K562 (cell line): ENCODE measurements around the gene ZNF792. TPM values are rescaled to one million over a fixed set of nuclear protein-coding genes. Genes with fewer than 3 reads are reported as not detected.

ENCODE experiments used
- ADNP ChIP-seq: fragments of 200-800 bp; sonication (Bioruptor generic); IDR thresholded peaks from 2 replicates; pipeline ENCODE4 v1.6.1; 2016; ENCODE audit warnings: missing genetic modification characterization, missing compliant biosample characterization
- BHLHE40 ChIP-seq: IDR thresholded peaks from 2 replicates; pipeline ENCODE4 v1.6.1; 2011; ENCODE audit warnings: low read length, improper control_type of control experiment
- CHD1 ChIP-seq: fragments of 200-600 bp; sonication (generic); IDR thresholded peaks from one replicate; pipeline ENCODE4 v1.6.1; 2012; ENCODE audit warnings: mild to moderate bottlenecking, moderate library complexity, low read length, inconsistent platforms
- HDAC8 ChIP-seq: fragments of 450-650 bp; IDR thresholded peaks from 2 replicates; pipeline ENCODE4 v1.6.1; 2016; ENCODE audit warnings: mild to moderate bottlenecking, missing genetic modification characterization, moderate library complexity, missing compliant biosample characterization
- HNRNPH1 ChIP-seq: fragments of 200-400 bp; formaldehyde crosslinking; optimal IDR thresholded peaks from 2 replicates; pipeline ENCODE3; 2017; ENCODE audit warnings: low read depth, mild to moderate bottlenecking, low read length, moderate library complexity
- HOMEZ ChIP-seq: fragments of 250-450 bp; sonication (Bioruptor Pico); IDR thresholded peaks from 2 replicates; pipeline ENCODE4 v1.4.0; 2020; ENCODE audit warnings: mild to moderate bottlenecking, moderate library complexity
- MLX ChIP-seq, 2 experiments: fragments of 450-650 bp in 1 of 2; sonication (generic) in 1 of 2; formaldehyde crosslinking; conservative IDR thresholded peaks; 2 replicates each; pipeline versions ENCODE4 v1.4.0 to v1.8.1; 2020 to 2022; ENCODE audit warnings: mild to moderate bottlenecking in 1 of 2, missing genetic modification reagents in 1 of 2
- NFIC ChIP-seq: fragments of 450-650 bp; IDR thresholded peaks from 2 replicates; pipeline ENCODE4 v1.6.1; 2017; ENCODE audit warnings: mild to moderate bottlenecking, inconsistent platforms
- NFIX ChIP-seq: fragments of 250-450 bp; sonication (Bioruptor Pico); IDR thresholded peaks from 2 replicates; pipeline ENCODE4 v1.4.0; 2020; ENCODE audit warnings: low read depth, mild to moderate bottlenecking, moderate library complexity
- NONO ChIP-seq, 2 experiments: fragments of 200-400 bp in 1 of 2; fragments of 450-650 bp in 1 of 2; formaldehyde crosslinking in 1 of 2; IDR thresholded peaks; 2 replicates each; pipeline ENCODE4 v1.6.1; 2017; ENCODE audit warnings: low read depth in 2 of 2, mild to moderate bottlenecking in 2 of 2, moderate library complexity in 2 of 2, low read length in 1 of 2
- RBFOX2 ChIP-seq: fragments of 200-400 bp; formaldehyde crosslinking; IDR thresholded peaks from 2 replicates; pipeline ENCODE4 v1.6.1; 2017; ENCODE audit warnings: low read depth, mild to moderate bottlenecking, low read length, moderate library complexity
- ZFP91 ChIP-seq: sonication (generic); formaldehyde crosslinking; IDR thresholded peaks from 2 replicates; pipeline ENCODE4 v1.8.0; 2022; ENCODE audit warnings: mild to moderate bottlenecking, missing genetic modification reagents
- ZKSCAN1 ChIP-seq: fragments of 150-350 bp; IDR thresholded peaks from 2 replicates; pipeline ENCODE4 v1.6.1; 2016; ENCODE audit warnings: low read depth, low read length
- ZNF324 ChIP-seq: fragments of 250-450 bp; sonication (Bioruptor Pico); IDR thresholded peaks from 2 replicates; pipeline ENCODE4 v1.4.0; 2020; ENCODE audit warnings: mild to moderate bottlenecking
- ZNF395 ChIP-seq: fragments of 200-800 bp; sonication (Bioruptor generic); IDR thresholded peaks from 2 replicates; pipeline ENCODE4 v1.6.1; 2017; ENCODE audit warnings: missing genetic modification characterization, missing compliant biosample characterization
- ZNF583 ChIP-seq: fragments of 250-450 bp; sonication (Bioruptor Pico); IDR thresholded peaks from 2 replicates; pipeline ENCODE4 v1.4.0; 2020
- ZNF609 ChIP-seq: sonication (generic); formaldehyde crosslinking; IDR thresholded peaks from 2 replicates; pipeline ENCODE4 v1.8.1; 2023; ENCODE audit warnings: missing genetic modification reagents, mild to moderate bottlenecking, borderline replicate concordance
- polyA plus RNA-seq, 8 experiments: library from polyadenylated mRNA; depleted of rRNA in 4 of 8; stranded (reverse) in 5 of 8; unstranded in 3 of 8; fragments of >200 nt; fragmentation: Nextera tagmentation in 2 of 8; fragmentation: Illumina TruSeq in 1 of 8; extraction: Ambion mirVana in 2 of 8; extraction: Trizol in 1 of 8; gene quantifications; 2 replicates each; pipeline versions ENCODE4 v1.2.1 to v1.2.3, GENCODE V29; 2011 to 2014; ENCODE audit warnings: inconsistent platforms in 1 of 8, missing spikeins in 1 of 8
- total RNA-seq, 7 experiments: library from RNA; depleted of rRNA in 6 of 7; stranded (reverse); fragments of >200 nt in 6 of 7; fragmentation: Illumina TruSeq in 2 of 7; extraction: Trizol in 2 of 7; gene quantifications; 2 replicates each; pipeline versions ENCODE4 v1.2.1 to v1.2.3, GENCODE V29; 2011 to 2021; ENCODE audit warnings: low replicate concordance in 1 of 7

The ZNF792 gene
- total and polyA plus RNA-seq, 9 of the 15 experiments (the other 6 are each of a cell fraction or from before 2014, with no cell fraction given): 3.3 to 16.5 (median 10.4) TPM

- TF ChIP-seq ZNF609 (no peak), CHD1 (peak; percentile 84), ZNF395 (CRISPR knock-in tag) (no peak), ZKSCAN1 (no peak), ADNP (tag) (no peak), NFIX (CRISPR knock-in tag) (no peak), MLX (CRISPR knock-in tag; conservative IDR thresholded peaks at IDR 0.05) (no peak), HNRNPH1 (no peak), RBFOX2 (peak; percentile 52; the same call in 1 of the 2 replicates), ZFP91 (CRISPR knock-in tag) (no peak), ZNF324 (no peak), ZNF583 (CRISPR knock-in tag) (no peak), NFIC (peak; percentile 29; the same call in 1 of the 2 replicates), BHLHE40 (no peak), HDAC8 (tag) (no peak), HOMEZ (no peak), NONO (IDR thresholded peaks at IDR 0.05; ENCODE audit: low read depth in 2 of 2, low read length in 1 of 2) (no peak)
Observed at GRCh38 chr19:34999498-35000337, 35.7 kb upstream of the ZNF792 start, which contains the start of gene GRAMD1A (continued).
